ENCODE data around the gene OR5H14. TPM values are rescaled to one million over a fixed set of nuclear protein-coding genes. Genes with fewer than 3 reads are reported as not detected.
"Not testable (repeated sequence)": the region's sequence is repeated elsewhere in the genome, so short reads cannot be mapped to it uniquely, and the experiment has no call there.

Gene OR5H14
- total RNA-seq, 4 donors from 2014 or later, result not detected

GRCh38 chr3:98140531-98140930, 6.7 kb upstream of the OR5H14 start:
- Histone ChIP-seq H3K36me3 (no peaks in the 10 kb centered on the region), H3K4me3 (no peak overlapping the region), H3K4me1 (no peaks in the 10 kb centered on the region), H3K9me3 (no peaks in the 10 kb centered on the region), H3K27ac (no peak overlapping the region), H3K27me3 (no peaks in the 10 kb centered on the region)
- no peak for DNase-seq (ENCODE audit: low spot score in 2 of 2)
- TF ChIP-seq POLR2A (IDR thresholded peaks at IDR 0.05) (no peak), POLR2AphosphoS5 (IDR thresholded peaks at IDR 0.05) (no peak), EP300 (IDR thresholded peaks at IDR 0.05) (no peak), CTCF (IDR thresholded peaks at IDR 0.05) (no peak)

GRCh38 chr3:98148751-98149150, 1.5 kb downstream of the OR5H14 start:
- 71% methylated on average over 3 of the region's 3 CpGs for WGBS
- H3K9me3 ChIP-seq, result no peaks in the 10 kb centered on the region
- no peak for DNase-seq (ENCODE audit: low spot score in 2 of 2)
- no peaks in the 10 kb centered on the region for H3K36me3 ChIP-seq
- H3K4me3 ChIP-seq, result no peak overlapping the region
- H3K27me3 ChIP-seq, result no peaks in the 10 kb centered on the region
- H3K4me1 ChIP-seq, result no peaks in the 10 kb centered on the region
- H3K27ac ChIP-seq, result no peak overlapping the region
- TF ChIP-seq POLR2A (IDR thresholded peaks at IDR 0.05), result no peak
- TF ChIP-seq CTCF (IDR thresholded peaks at IDR 0.05), result no peak
- no peak for TF ChIP-seq EP300 (IDR thresholded peaks at IDR 0.05)
- no peak for TF ChIP-seq POLR2AphosphoS5 (IDR thresholded peaks at IDR 0.05)

GRCh38 chr3:98149456-98149855, 2.2 kb downstream of the OR5H14 start:
- not testable (repeated sequence) for H3K9me3 ChIP-seq; H3K36me3 ChIP-seq; H3K27me3 ChIP-seq; DNase-seq (ENCODE audit: low spot score in 2 of 2); H3K27ac ChIP-seq; H3K4me1 ChIP-seq; H3K4me3 ChIP-seq
- WGBS, result 89% methylated on average over 4 of the region's 4 CpGs

- no peak overlapping the region for H3K27ac ChIP-seq
- 84% methylated on average over 5 of the region's 5 CpGs for WGBS
- H3K4me3 ChIP-seq, result no peak overlapping the region
- H3K36me3 ChIP-seq, result no peaks in the 10 kb centered on the region
- no peaks in the 10 kb centered on the region for H3K27me3 ChIP-seq
- DNase-seq (ENCODE audit: low spot score in 2 of 2), result no peak
- no peaks in the 10 kb centered on the region for H3K4me1 ChIP-seq
- TF ChIP-seq POLR2AphosphoS5 (IDR thresholded peaks at IDR 0.05) (no peak), POLR2A (IDR thresholded peaks at IDR 0.05) (no peak), CTCF (IDR thresholded peaks at IDR 0.05) (no peak), EP300 (IDR thresholded peaks at IDR 0.05) (no peak)
- no peaks in the 10 kb centered on the region for H3K9me3 ChIP-seq
Observed at GRCh38 chr3:98151241-98151640, 4.0 kb downstream of the OR5H14 start.

GRCh38 chr3:98166396-98166795, 19.1 kb downstream of the OR5H14 start, which contains the start of gene OR5H15:
Gene OR5H15, plus strand, starts transcription at chr3:98166696. Its CDS starts 2,004 bp downstream, at chr3:98168700.
- TF ChIP-seq CTCF (IDR thresholded peaks at IDR 0.05), result no peak
- TF ChIP-seq POLR2A (IDR thresholded peaks at IDR 0.05), result no peak
- TF ChIP-seq POLR2AphosphoS5 (IDR thresholded peaks at IDR 0.05), result no peak
- TF ChIP-seq EP300 (IDR thresholded peaks at IDR 0.05), result no peak
- WGBS, result 94% methylated on average over 3 of the region's 3 CpGs
- Histone ChIP-seq H3K27ac (no peak within 1 kb of the TSS), H3K27me3 (no peaks in the 10 kb centered on the region), H3K36me3 (no peaks in the 10 kb centered on the region), H3K9me3 (no peaks in the 10 kb centered on the region), H3K4me1 (no peaks in the 10 kb centered on the region), H3K4me3 (no peak within 1 kb of the TSS)
- no peak for DNase-seq (ENCODE audit: low spot score in 2 of 2)

- TF ChIP-seq EP300 (IDR thresholded peaks at IDR 0.05) (no peak), POLR2AphosphoS5 (IDR thresholded peaks at IDR 0.05) (no peak), CTCF (IDR thresholded peaks at IDR 0.05) (no peak), POLR2A (IDR thresholded peaks at IDR 0.05) (no peak)
- no peaks in the 10 kb centered on the region for H3K36me3 ChIP-seq
- H3K27ac ChIP-seq, result no peak overlapping the region
- no peak for DNase-seq (ENCODE audit: low spot score in 2 of 2)
- WGBS, result 70% methylated on average over 1 of the region's 1 CpG
- no peaks in the 10 kb centered on the region for H3K4me1 ChIP-seq
- no peaks in the 10 kb centered on the region for H3K9me3 ChIP-seq
- no peaks in the 10 kb centered on the region for H3K27me3 ChIP-seq
- no peak overlapping the region for H3K4me3 ChIP-seq
Observed at GRCh38 chr3:98171071-98171470, 23.8 kb downstream of the OR5H14 start.
